GM12891 (cell line): ENCODE results near the gene POMT1.

Experiments
- POLR2A ChIP-seq: IDR thresholded peaks from 2 replicates; pipeline ENCODE4 v1.6.1; 2011; ENCODE audit warnings: low read depth, low read length, control low read depth
- POLR2AphosphoS5 ChIP-seq: IDR thresholded peaks from 2 replicates; pipeline ENCODE4 v1.6.1; 2011; ENCODE audit warnings: low read depth, low read length, control low read depth
- TAF1 ChIP-seq: IDR thresholded peaks from 2 replicates; pipeline ENCODE4 v1.6.1; 2011; ENCODE audit warnings: low read depth, low read length, control low read depth

DNA sequence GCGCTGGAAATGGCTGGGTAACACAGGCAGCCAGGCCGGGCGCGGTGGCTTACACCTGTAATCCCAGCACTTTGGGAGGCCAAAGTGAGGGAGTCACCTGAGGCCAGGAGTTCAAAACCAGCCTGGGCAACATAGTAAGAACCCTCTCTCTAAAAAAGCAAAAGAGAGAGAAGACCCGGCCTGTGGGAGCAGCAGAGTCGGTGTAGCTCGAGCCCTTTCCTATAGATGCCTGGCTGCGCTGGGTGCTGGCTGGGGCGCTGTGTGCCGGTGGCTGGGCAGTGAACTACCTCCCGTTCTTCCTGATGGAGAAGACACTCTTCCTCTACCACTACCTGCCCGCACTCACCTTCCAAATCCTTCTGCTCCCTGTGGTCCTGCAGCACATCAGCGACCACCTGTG lies 19.1 kb downstream of the POMT1 start:
- TF ChIP-seq POLR2AphosphoS5 (no peak), POLR2A (no peak), TAF1 (no peak)
